HEK293T (cell line): ENCODE measurements around the gene CBLN3.

Experiments used
- CTCF ChIA-PET: fragments of 350-600 bp; formaldehyde crosslinking; extraction: SDS; loops from one replicate; lab custom pipeline; 2021; ENCODE audit warnings: antibody characterized with exemption, inconsistent platforms; lab: Yijun Ruan, JAX
- POLR2A ChIA-PET: fragments of 350-600 bp; formaldehyde crosslinking; extraction: SDS; loops from one replicate; lab custom pipeline; 2020; ENCODE audit warnings: antibody characterized with exemption, inconsistent platforms; lab: Yijun Ruan, JAX
- DNase-seq: peaks from one replicate; pipeline ENCODE4 v3.0.0; 2012; ENCODE audit warnings: mixed read lengths; ENCODE audit errors: extremely low spot score
- ARNT ChIP-seq: fragments of 450-650 bp; IDR thresholded peaks from 2 replicates; pipeline ENCODE4 v1.6.1; 2017; ENCODE audit warnings: mild to moderate bottlenecking
- BHLHE40 ChIP-seq: fragments of 450-650 bp; IDR thresholded peaks from 2 replicates; pipeline ENCODE4 v1.6.1; 2016; ENCODE audit warnings: mild to moderate bottlenecking, moderate library complexity, borderline replicate concordance
- CTBP1 ChIP-seq: fragments of 450-650 bp; IDR thresholded peaks from 2 replicates; pipeline ENCODE4 v1.6.1; 2016; ENCODE audit warnings: borderline replicate concordance
- ELF4 ChIP-seq: fragments of 450-650 bp; IDR thresholded peaks from 2 replicates; pipeline ENCODE4 v1.6.1; 2017; ENCODE audit warnings: antibody characterized with exemption
- FOXA1 ChIP-seq: fragments of 450-650 bp; IDR thresholded peaks from 2 replicates; pipeline ENCODE4 v1.6.1; 2016; ENCODE audit warnings: mild to moderate bottlenecking
- FOXK2 ChIP-seq: fragments of 450-650 bp; IDR thresholded peaks from 2 replicates; pipeline ENCODE4 v1.6.1; 2016; ENCODE audit warnings: mild to moderate bottlenecking
- FOXM1 ChIP-seq: fragments of 450-650 bp; IDR thresholded peaks from 2 replicates; pipeline ENCODE4 v1.6.1; 2017; ENCODE audit warnings: mild to moderate bottlenecking, borderline replicate concordance
- HDGF ChIP-seq: fragments of 450-650 bp; IDR thresholded peaks from 2 replicates; pipeline ENCODE4 v1.6.1; 2017; ENCODE audit warnings: antibody characterized with exemption, borderline replicate concordance
- L3MBTL2 ChIP-seq: fragments of 450-650 bp; conservative IDR thresholded peaks from 2 replicates; pipeline ENCODE4 v1.6.1; 2016; ENCODE audit warnings: mild to moderate bottlenecking
- LEF1 ChIP-seq: fragments of 450-650 bp; IDR thresholded peaks from 2 replicates; pipeline ENCODE4 v1.6.1; 2017; ENCODE audit warnings: mild to moderate bottlenecking, borderline replicate concordance
- NFRKB ChIP-seq: fragments of 450-650 bp; IDR thresholded peaks from 2 replicates; pipeline ENCODE4 v1.6.1; 2016; ENCODE audit warnings: mild to moderate bottlenecking, moderate library complexity
- SP1 ChIP-seq: fragments of 450-650 bp; IDR thresholded peaks from 2 replicates; pipeline ENCODE4 v1.6.1; 2017
- SUZ12 ChIP-seq: fragments of 450-650 bp; IDR thresholded peaks from 2 replicates; pipeline ENCODE4 v1.6.1; 2016; ENCODE audit warnings: mild to moderate bottlenecking
- TARDBP ChIP-seq: fragments of 450-650 bp; IDR thresholded peaks from 2 replicates; pipeline ENCODE4 v1.6.1; 2016
- ZNF384 ChIP-seq: fragments of 450-650 bp; IDR thresholded peaks from 2 replicates; pipeline ENCODE4 v1.6.1; 2016
- TF ChIP-seq, protein P1 (sequence below): fragments of 450-650 bp; IDR thresholded peaks from 2 replicates; pipeline ENCODE4 v1.6.1; 2016

The CBLN3 gene

DNA sequence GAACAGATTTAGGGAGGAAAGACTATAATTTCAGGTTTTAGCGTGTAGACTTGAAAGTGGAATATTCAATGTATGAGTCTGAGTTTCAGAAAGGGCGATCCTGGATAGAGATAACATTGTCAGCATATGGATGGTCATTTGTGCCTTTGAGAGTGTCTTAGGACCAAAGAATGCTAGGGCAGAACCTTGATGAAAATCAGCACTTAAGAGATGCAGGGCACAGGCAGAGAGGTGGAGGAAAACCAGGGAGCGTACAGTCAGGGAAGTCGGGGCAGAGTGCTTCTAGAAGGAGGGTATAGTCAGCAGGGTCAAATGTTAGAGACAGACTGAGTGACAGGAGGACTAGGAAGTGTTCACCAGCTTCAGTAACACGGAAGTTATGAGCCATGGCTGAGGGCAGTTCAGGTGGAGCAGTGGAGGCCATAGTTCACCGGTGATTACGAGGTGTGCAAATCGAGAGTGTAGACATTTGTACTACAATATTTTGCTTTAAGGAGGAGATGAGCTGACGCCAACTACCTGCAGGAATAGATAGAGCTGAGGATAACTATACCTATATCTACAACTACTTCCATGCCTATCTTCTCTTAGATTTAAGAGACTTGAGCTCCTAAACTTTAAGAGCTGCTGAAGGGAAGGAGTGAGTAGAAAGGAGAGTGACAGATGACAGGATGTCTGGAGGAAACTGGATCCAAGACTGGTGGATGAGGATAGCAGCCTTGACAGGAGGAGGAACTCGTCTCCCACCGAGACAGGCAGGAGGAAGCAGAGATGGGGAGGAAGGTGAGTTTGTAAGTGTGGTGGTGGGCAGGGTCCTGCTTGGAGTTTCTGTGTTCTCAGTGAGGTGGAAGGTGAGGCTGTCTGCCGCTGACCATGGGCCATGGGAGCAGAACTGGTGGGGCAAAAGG, 6.5 kb downstream of the CBLN3 start:
- no peak for DNase-seq
- TF ChIP-seq FOXM1: no peak
- no peak for TF ChIP-seq SP1
- TF ChIP-seq ZNF384: no peak
- no peak for TF ChIP-seq FOXK2
- no peak for TF ChIP-seq L3MBTL2
- TF ChIP-seq, protein P1, sequence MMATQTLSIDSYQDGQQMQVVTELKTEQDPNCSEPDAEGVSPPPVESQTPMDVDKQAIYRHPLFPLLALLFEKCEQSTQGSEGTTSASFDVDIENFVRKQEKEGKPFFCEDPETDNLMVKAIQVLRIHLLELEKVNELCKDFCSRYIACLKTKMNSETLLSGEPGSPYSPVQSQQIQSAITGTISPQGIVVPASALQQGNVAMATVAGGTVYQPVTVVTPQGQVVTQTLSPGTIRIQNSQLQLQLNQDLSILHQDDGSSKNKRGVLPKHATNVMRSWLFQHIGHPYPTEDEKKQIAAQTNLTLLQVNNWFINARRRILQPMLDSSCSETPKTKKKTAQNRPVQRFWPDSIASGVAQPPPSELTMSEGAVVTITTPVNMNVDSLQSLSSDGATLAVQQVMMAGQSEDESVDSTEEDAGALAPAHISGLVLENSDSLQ: no peak
- no peak for TF ChIP-seq NFRKB
- TF ChIP-seq BHLHE40: no peak
- TF ChIP-seq ARNT: no peak
- TF ChIP-seq ELF4: no peak
- no peak for TF ChIP-seq SUZ12
- TF ChIP-seq TARDBP: no peak
- TF ChIP-seq CTBP1: no peak
- no peak for TF ChIP-seq LEF1
- TF ChIP-seq HDGF: no peak
- TF ChIP-seq FOXA1: no peak
- CTCF ChIA-PET: interaction anchor here (1.2 to 1.8 kb wide), 4 partner anchors 9 to 13 kb away, joined by 4 to 7 read pairs (median 5); no protein-coding TSS in a partner anchor
- POLR2A ChIA-PET: interaction anchor here (1.1 to 1.7 kb wide), 4 partner anchors 9 to 57 kb away, joined by 4 to 5 read pairs (median 5); no protein-coding TSS in a partner anchor

DNA sequence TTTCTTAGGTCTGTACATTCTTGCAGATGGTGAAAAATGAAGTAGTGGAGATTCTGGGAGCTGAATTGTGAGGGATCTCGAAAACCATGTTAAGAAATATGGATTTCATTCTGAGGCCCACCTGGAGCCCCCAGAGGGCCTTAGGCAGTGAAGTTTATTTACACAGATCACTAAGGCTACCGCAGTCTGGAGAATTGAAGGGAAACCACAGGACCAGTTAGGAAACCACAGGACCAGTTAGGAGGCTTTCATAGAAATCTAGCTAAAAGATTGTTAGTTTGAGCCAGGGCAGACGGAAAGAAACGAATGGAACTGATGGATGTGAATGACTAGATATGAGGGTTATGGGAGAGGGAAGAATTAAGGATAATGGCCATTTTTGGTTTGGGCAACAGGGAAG, 7.2 kb downstream of the CBLN3 start:
- ChIA-PET CTCF (interaction anchor here (1.3 to 1.8 kb wide), 3 partner anchors 9 to 14 kb away, joined by 4 to 5 read pairs (median 5); no protein-coding TSS in a partner anchor), POLR2A (interaction anchor here (1.7 to 4.0 kb wide), 2 partner anchors 8 to 20 kb away, joined by 5 to 32 read pairs; partner anchors contain the start of genes CBLN3 and KHNYN)
- TF ChIP-seq SP1: no peak
- TF ChIP-seq LEF1: no peak
- TF ChIP-seq L3MBTL2: no peak
- no peak for TF ChIP-seq BHLHE40
- TF ChIP-seq NFRKB: no peak
- no peak for TF ChIP-seq FOXK2
- TF ChIP-seq FOXM1: no peak
- TF ChIP-seq HDGF: no peak
- TF ChIP-seq SUZ12: no peak
- TF ChIP-seq ELF4: no peak
- TF ChIP-seq ZNF384: no peak
- no peak for TF ChIP-seq FOXA1
- no peak for TF ChIP-seq ARNT
- TF ChIP-seq, protein P1: no peak
- no peak for TF ChIP-seq TARDBP
- no peak for TF ChIP-seq CTBP1
- DNase-seq: no peak

DNA sequence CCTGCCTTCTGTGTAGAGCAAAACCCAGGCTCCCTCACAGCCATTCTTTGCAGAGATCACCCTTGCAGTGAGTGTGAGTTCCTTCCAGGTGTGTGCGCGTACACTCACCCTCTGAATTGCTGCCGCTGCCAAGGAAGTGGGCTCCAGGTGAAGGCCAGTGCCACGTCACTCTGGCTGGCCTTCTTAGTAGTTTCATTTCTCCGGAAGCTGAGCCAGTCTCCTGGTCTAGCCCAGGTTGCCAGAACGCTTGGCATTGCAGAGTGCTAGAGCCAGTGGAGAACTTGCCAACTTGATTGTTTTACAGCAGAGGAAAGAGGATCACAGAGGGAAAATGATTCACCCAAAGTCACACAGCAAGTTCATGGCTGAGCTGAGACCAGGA, 11.0 kb downstream of the CBLN3 start:
- CTCF ChIA-PET: interaction anchor here (0.7 to 1.5 kb wide), 3 partner anchors 13 to 303 kb away, joined by 3 to 7 read pairs (median 3); no protein-coding TSS in a partner anchor
- POLR2A ChIA-PET: interaction anchor here (0.7 to 4.0 kb wide), 4 partner anchors 12 to 52 kb away, joined by 3 to 32 read pairs (median 5); partner anchors contain the start of genes CBLN3 and KHNYN
- TF ChIP-seq FOXM1 (no peak), CTBP1 (no peak), FOXK2 (no peak), NFRKB (no peak), FOXA1 (no peak), LEF1 (no peak), BHLHE40 (no peak), ZNF384 (no peak), HDGF (no peak), ARNT (no peak), SP1 (no peak), L3MBTL2 (no peak), ELF4 (no peak)
- TF ChIP-seq, protein P1: no peak
- DNase-seq: no peak

DNA sequence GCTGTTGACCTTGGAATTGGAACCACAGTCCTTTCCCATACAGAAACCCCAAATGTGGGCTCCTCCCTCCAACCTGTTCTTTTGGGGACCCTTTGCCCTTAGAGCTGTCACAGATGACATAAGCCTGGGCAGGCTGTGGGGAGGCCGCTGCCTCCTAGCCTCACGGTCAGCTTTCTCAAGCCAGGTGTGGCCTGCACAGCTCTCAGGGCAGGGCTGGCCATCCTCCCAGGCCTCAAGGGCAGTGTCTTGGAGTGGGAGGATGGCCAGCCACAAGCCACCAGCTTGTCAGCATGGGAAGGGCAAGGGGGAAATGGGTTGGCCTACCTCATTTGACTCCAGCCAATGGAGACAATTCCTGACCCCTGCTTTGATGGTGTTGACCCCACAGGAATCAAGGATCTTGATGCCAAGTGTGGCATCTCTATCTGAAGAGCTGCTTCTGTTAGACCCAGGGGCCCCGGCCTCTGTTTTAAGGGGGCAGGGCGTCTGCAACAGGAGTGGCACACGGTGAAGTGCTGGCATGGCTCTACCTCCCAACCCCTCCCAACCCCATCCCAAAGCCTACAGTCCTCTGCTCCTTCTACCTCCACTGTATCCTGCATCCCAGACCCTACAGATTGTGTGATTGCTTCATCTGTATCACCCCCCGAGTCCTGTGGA, 11.5 kb downstream of the CBLN3 start:
- CTCF ChIA-PET: interaction anchor here (1.0 to 1.5 kb wide), 2 partner anchors 14 to 53 kb away, joined by 3 to 7 read pairs; no protein-coding TSS in a partner anchor
- POLR2A ChIA-PET: interaction anchor here (0.8 to 4.0 kb wide), 3 partner anchors 13 to 51 kb away, joined by 3 to 32 read pairs (median 7); partner anchors contain the start of genes CBLN3 and KHNYN
- TF ChIP-seq NFRKB (no peak), HDGF (no peak), FOXA1 (no peak), FOXM1 (no peak), ZNF384 (no peak), LEF1 (no peak), SUZ12 (no peak), FOXK2 (no peak), SP1 (no peak), ARNT (no peak), BHLHE40 (no peak)
- TF ChIP-seq, protein P1: no peak
- DNase-seq: no peak
